Measurements from ENCODE around the gene FCHO2.
A peak's percentile ranks its signal among the peaks of the same experiment; 100 is the strongest.
"Not testable (repeated sequence)": the region's sequence is repeated elsewhere in the genome, so short reads cannot be mapped to it uniquely, and the experiment has no call there.

The FCHO2 gene

GRCh38 chr5:73018892-73019291 is 63.1 kb downstream of the FCHO2 start:
- DNase-seq = no peak
- no peak for TF ChIP-seq CTCF (IDR thresholded peaks at IDR 0.05; ENCODE audit: low read depth, low read length, missing control alignments)
- H3K4me3 ChIP-seq (ENCODE audit: low read depth, low read length) = no peak overlapping the region
- in situ Hi-C loops (cut with HindIII; ENCODE audit: low pct_ligation_motif_present, low sequenced_read_pairs) = no loop called here
- peaks cover 6% of the 10 kb centered on the region for H3K36me3 ChIP-seq (replicated peaks)
- H3K27me3 ChIP-seq (replicated peaks) = no peaks in the 10 kb centered on the region
- H3K27ac ChIP-seq = no peak overlapping the region

- H3K27me3 ChIP-seq (replicated peaks) = no peaks in the 10 kb centered on the region
- no peak for DNase-seq
- in situ Hi-C loops (cut with HindIII; ENCODE audit: low pct_ligation_motif_present, low sequenced_read_pairs) = no loop called here
- peaks cover 6% of the 10 kb centered on the region for H3K36me3 ChIP-seq (replicated peaks)
- H3K27ac ChIP-seq = no peak overlapping the region
- TF ChIP-seq CTCF (IDR thresholded peaks at IDR 0.05; ENCODE audit: low read depth, low read length, missing control alignments) = no peak
- no peak overlapping the region for H3K4me3 ChIP-seq (ENCODE audit: low read depth, low read length)
Observed at GRCh38 chr5:73019766-73020165, 63.9 kb downstream of the FCHO2 start.

GRCh38 chr5:73022471-73023169 is 66.8 kb downstream of the FCHO2 start:
- in situ Hi-C loops (cut with HindIII; ENCODE audit: low pct_ligation_motif_present, low sequenced_read_pairs) = no loop called here
- Histone ChIP-seq H3K36me3 (replicated peaks) (peaks cover 6% of the 10 kb centered on the region), H3K27ac (no peak overlapping the region), H3K4me3 (ENCODE audit: low read depth, low read length) (no peak overlapping the region), H3K27me3 (replicated peaks) (no peaks in the 10 kb centered on the region)
- no peak for TF ChIP-seq CTCF (IDR thresholded peaks at IDR 0.05; ENCODE audit: low read depth, low read length, missing control alignments)
- DNase-seq = no peak

- peak; percentile 7 for DNase-seq
- H3K27me3 ChIP-seq (replicated peaks); in situ Hi-C loops (cut with HindIII; ENCODE audit: low pct_ligation_motif_present, low sequenced_read_pairs); H3K36me3 ChIP-seq (replicated peaks); H3K4me3 ChIP-seq (ENCODE audit: low read depth, low read length): not testable (repeated sequence)
- H3K27ac ChIP-seq = peak overlapping the region; percentile 34
Observed at GRCh38 chr5:73024946-73025544, 69.2 kb downstream of the FCHO2 start.

GRCh38 chr5:73027361-73027760 is 71.5 kb downstream of the FCHO2 start:
- in situ Hi-C loops (cut with HindIII; ENCODE audit: low pct_ligation_motif_present, low sequenced_read_pairs) = no loop called here
- DNase-seq = no peak
- no peak overlapping the region for H3K4me3 ChIP-seq (ENCODE audit: low read depth, low read length)
- no peaks in the 10 kb centered on the region for H3K27me3 ChIP-seq (replicated peaks)
- no peaks in the 10 kb centered on the region for H3K36me3 ChIP-seq (replicated peaks)
- no peak for TF ChIP-seq CTCF (IDR thresholded peaks at IDR 0.05; ENCODE audit: low read depth, low read length, missing control alignments)
- H3K27ac ChIP-seq = no peak overlapping the region

GRCh38 chr5:73027816-73028215 is 72.0 kb downstream of the FCHO2 start:
- Histone ChIP-seq H3K27ac (no peak overlapping the region), H3K4me3 (ENCODE audit: low read depth, low read length) (no peak overlapping the region), H3K36me3 (replicated peaks) (no peaks in the 10 kb centered on the region), H3K27me3 (replicated peaks) (no peaks in the 10 kb centered on the region)
- DNase-seq = no peak
- in situ Hi-C loops (cut with HindIII; ENCODE audit: low pct_ligation_motif_present, low sequenced_read_pairs) = no loop called here
- no peak for TF ChIP-seq CTCF (IDR thresholded peaks at IDR 0.05; ENCODE audit: low read depth, low read length, missing control alignments)
